PC-3 (cell line): ENCODE measurements around the gene DNLZ.

Source experiments
- EZH2 ChIP-seq: fragments of 300-600 bp; sonication (generic); IDR thresholded peaks from one replicate; pipeline ENCODE4 v1.6.1; 2017; ENCODE audit warnings: antibody characterized with exemption, mild to moderate bottlenecking, low read length; ENCODE audit not compliant: unreplicated experiment
- TF ChIP-seq, protein P1 (sequence below): fragments of 300-600 bp; sonication (generic); conservative IDR thresholded peaks from 2 replicates; pipeline ENCODE4 v1.5.1; 2017; ENCODE audit warnings: antibody characterized with exemption, low read depth, mild to moderate bottlenecking, low read length

DNA sequence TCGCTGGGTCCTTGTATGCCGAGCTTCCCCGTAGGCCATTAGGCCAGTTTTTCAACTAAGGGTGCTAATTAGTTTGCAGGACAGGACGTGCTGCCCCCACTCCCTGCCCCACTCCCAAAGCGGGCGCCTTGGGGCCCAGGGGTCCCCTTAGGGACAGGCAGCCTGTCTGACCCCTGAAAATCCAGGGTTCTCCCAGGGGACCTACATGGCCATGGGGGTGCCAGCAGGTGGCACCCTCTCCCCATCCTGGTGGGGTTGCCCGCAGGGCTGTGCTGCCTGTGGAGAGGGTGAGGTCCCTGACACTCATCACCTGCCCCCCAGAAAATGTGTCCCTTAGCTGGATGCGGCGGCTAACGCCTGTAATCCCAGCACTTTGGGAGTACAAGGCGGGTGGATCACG lies 51.1 kb downstream of the DNLZ start:
- TF ChIP-seq, protein P1, sequence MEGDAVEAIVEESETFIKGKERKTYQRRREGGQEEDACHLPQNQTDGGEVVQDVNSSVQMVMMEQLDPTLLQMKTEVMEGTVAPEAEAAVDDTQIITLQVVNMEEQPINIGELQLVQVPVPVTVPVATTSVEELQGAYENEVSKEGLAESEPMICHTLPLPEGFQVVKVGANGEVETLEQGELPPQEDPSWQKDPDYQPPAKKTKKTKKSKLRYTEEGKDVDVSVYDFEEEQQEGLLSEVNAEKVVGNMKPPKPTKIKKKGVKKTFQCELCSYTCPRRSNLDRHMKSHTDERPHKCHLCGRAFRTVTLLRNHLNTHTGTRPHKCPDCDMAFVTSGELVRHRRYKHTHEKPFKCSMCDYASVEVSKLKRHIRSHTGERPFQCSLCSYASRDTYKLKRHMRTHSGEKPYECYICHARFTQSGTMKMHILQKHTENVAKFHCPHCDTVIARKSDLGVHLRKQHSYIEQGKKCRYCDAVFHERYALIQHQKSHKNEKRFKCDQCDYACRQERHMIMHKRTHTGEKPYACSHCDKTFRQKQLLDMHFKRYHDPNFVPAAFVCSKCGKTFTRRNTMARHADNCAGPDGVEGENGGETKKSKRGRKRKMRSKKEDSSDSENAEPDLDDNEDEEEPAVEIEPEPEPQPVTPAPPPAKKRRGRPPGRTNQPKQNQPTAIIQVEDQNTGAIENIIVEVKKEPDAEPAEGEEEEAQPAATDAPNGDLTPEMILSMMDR, result peak; percentile 55
- TF ChIP-seq EZH2, result no peak
